ENCODE results near the gene RAB40B.
A peak's percentile ranks its signal among the peaks of the same experiment; 100 is the strongest.

RAB40B gene

GRCh38 chr17:82726427-82726826 lies 27.9 kb upstream of the RAB40B start:
- Mint-ChIP-seq H3K36me3 (peaks cover 32 to 54% of the 10 kb centered on the region in 2 donors), H3K9me3 (no peaks in the 10 kb centered on the region), H3K27me3 (no peaks in the 10 kb centered on the region), H3K27ac (no peak overlapping the region), H3K4me3 (no peak overlapping the region), H3K4me1 (peaks cover 5 to 6% of the 10 kb centered on the region in 2 donors)
- DNase-seq (no peak), ATAC-seq (replicated peaks) (no peak)

GRCh38 chr17:82723169-82723807 lies 24.8 kb upstream of the RAB40B start:
- Mint-ChIP-seq H3K4me3 (no peak overlapping the region), H3K27me3 (no peaks in the 10 kb centered on the region), H3K27ac (peak overlapping the region; percentile 39), H3K9me3 (no peaks in the 10 kb centered on the region), H3K4me1 (peaks cover 6 to 7% of the 10 kb centered on the region in 2 donors), H3K36me3 (peaks cover 25 to 44% of the 10 kb centered on the region in 2 donors)
- ATAC-seq (replicated peaks) (no peak), DNase-seq (no peak)

- ATAC-seq (replicated peaks) (no peak), DNase-seq (no peak)
- Mint-ChIP-seq H3K4me1 (peaks cover 13 to 16% of the 10 kb centered on the region in 2 donors), H3K27ac (peak overlapping the region; percentile 67), H3K9me3 (no peaks in the 10 kb centered on the region), H3K27me3 (no peaks in the 10 kb centered on the region), H3K36me3 (peaks cover 29 to 44% of the 10 kb centered on the region in 2 donors), H3K4me3 (no peak overlapping the region)
Measured at GRCh38 chr17:82722341-82723013, 24.0 kb upstream of the RAB40B start.

- Mint-ChIP-seq H3K27me3 (no peaks in the 10 kb centered on the region), H3K4me1 (peaks cover 16 to 33% of the 10 kb centered on the region in 2 donors), H3K9me3 (no peaks in the 10 kb centered on the region), H3K27ac (no peak overlapping the region), H3K36me3 (peaks cover 29 to 35% of the 10 kb centered on the region in 2 donors), H3K4me3 (no peak overlapping the region)
- no peak for DNase-seq
- no peak for ATAC-seq (replicated peaks)
Measured at GRCh38 chr17:82720204-82720603, 21.7 kb upstream of the RAB40B start.

GRCh38 chr17:82718986-82719685 lies 20.6 kb upstream of the RAB40B start:
- Mint-ChIP-seq H3K36me3 (peaks cover 29 to 35% of the 10 kb centered on the region in 2 donors), H3K27me3 (no peaks in the 10 kb centered on the region), H3K4me1 (peaks cover 16 to 33% of the 10 kb centered on the region in 2 donors), H3K27ac (no peak overlapping the region), H3K9me3 (no peaks in the 10 kb centered on the region), H3K4me3 (no peak overlapping the region)
- DNase-seq (no peak), ATAC-seq (replicated peaks) (no peak)

- Mint-ChIP-seq H3K27me3 (no peaks in the 10 kb centered on the region), H3K4me3 (peak within 1 kb of the TSS; percentile 93 to 94), H3K27ac (peak within 1 kb of the TSS; percentile 92), H3K36me3 (peaks cover 10 to 17% of the 10 kb centered on the region in 2 donors), H3K9me3 (no peaks in the 10 kb centered on the region), H3K4me1 (peaks cover 11 to 28% of the 10 kb centered on the region in 2 donors)
- DNase-seq = peak; percentile 80
- ATAC-seq (replicated peaks) = peak; percentile 91
Measured at GRCh38 chr17:82716203-82717010, 17.9 kb upstream of the RAB40B start, which contains the start of gene FN3KRP. Gene FN3KRP (plus strand): TSS chr17:82716706. CDS start chr17:82716756, 50 bp downstream.

GRCh38 chr17:82713071-82713723 lies 14.7 kb upstream of the RAB40B start:
- no peaks in the 10 kb centered on the region for H3K9me3 Mint-ChIP-seq
- peaks cover 11 to 27% of the 10 kb centered on the region in 2 donors for H3K4me1 Mint-ChIP-seq
- H3K4me3 Mint-ChIP-seq = no peak overlapping the region
- DNase-seq (no peak), ATAC-seq (replicated peaks) (no peak)
- H3K27me3 Mint-ChIP-seq = no peaks in the 10 kb centered on the region
- H3K27ac Mint-ChIP-seq = no peak overlapping the region
- peaks cover 5 to 6% of the 10 kb centered on the region in 2 donors for H3K36me3 Mint-ChIP-seq

- H3K9me3 Mint-ChIP-seq = no peaks in the 10 kb centered on the region
- no peak for ATAC-seq (replicated peaks)
- no peaks in the 10 kb centered on the region for H3K27me3 Mint-ChIP-seq
- peaks cover 7 to 17% of the 10 kb centered on the region in 2 donors for H3K4me1 Mint-ChIP-seq
- no peak overlapping the region for H3K27ac Mint-ChIP-seq
- no peaks in the 10 kb centered on the region for H3K36me3 Mint-ChIP-seq
- no peak for DNase-seq
- H3K4me3 Mint-ChIP-seq = no peak overlapping the region
Measured at GRCh38 chr17:82710499-82711232, 12.2 kb upstream of the RAB40B start.

- ATAC-seq (replicated peaks) = no peak
- no peak overlapping the region for H3K4me3 Mint-ChIP-seq
- no peaks in the 10 kb centered on the region for H3K27me3 Mint-ChIP-seq
- H3K9me3 Mint-ChIP-seq = no peaks in the 10 kb centered on the region
- H3K36me3 Mint-ChIP-seq = no peaks in the 10 kb centered on the region
- peaks cover 7 to 16% of the 10 kb centered on the region in 2 donors for H3K4me1 Mint-ChIP-seq
- H3K27ac Mint-ChIP-seq = no peak overlapping the region
- DNase-seq = no peak
Measured at GRCh38 chr17:82709676-82710498, 11.4 kb upstream of the RAB40B start.

GRCh38 chr17:82709024-82709675 lies 10.7 kb upstream of the RAB40B start:
- Mint-ChIP-seq H3K36me3 (no peaks in the 10 kb centered on the region), H3K27ac (no peak overlapping the region), H3K27me3 (no peaks in the 10 kb centered on the region), H3K9me3 (no peaks in the 10 kb centered on the region), H3K4me1 (peaks cover 7 to 23% of the 10 kb centered on the region in 2 donors), H3K4me3 (no peak overlapping the region)
- DNase-seq = no peak
- no peak for ATAC-seq (replicated peaks)

- Mint-ChIP-seq H3K27me3 (peaks cover 0 to 3% of the 10 kb centered on the region in 2 donors), H3K4me1 (peaks cover 9 to 27% of the 10 kb centered on the region in 2 donors), H3K4me3 (no peak overlapping the region), H3K9me3 (no peaks in the 10 kb centered on the region), H3K27ac (no peak overlapping the region), H3K36me3 (no peaks in the 10 kb centered on the region)
- no peak for ATAC-seq (replicated peaks)
- no peak for DNase-seq
Measured at GRCh38 chr17:82705756-82706155, 7.3 kb upstream of the RAB40B start.

- H3K36me3 Mint-ChIP-seq = no peaks in the 10 kb centered on the region
- H3K27me3 Mint-ChIP-seq = peaks cover 0 to 3% of the 10 kb centered on the region in 2 donors
- no peak overlapping the region for H3K27ac Mint-ChIP-seq
- DNase-seq (no peak), ATAC-seq (replicated peaks) (no peak)
- H3K4me1 Mint-ChIP-seq = peaks cover 9 to 27% of the 10 kb centered on the region in 2 donors
- H3K4me3 Mint-ChIP-seq = no peak overlapping the region
- no peaks in the 10 kb centered on the region for H3K9me3 Mint-ChIP-seq
Measured at GRCh38 chr17:82704886-82705285, 6.4 kb upstream of the RAB40B start.
